SK-N-SH treated with all-trans-retinoic acid at 6 μM for 48 hours (cell line): ENCODE data around the gene FEV.

Experiments
- ATAC-seq: fragments of 200-7000 bp; cut with Tn5 transposase; 3 replicates; pipeline ENCODE4 v1.9.1; 2020; ENCODE audit warnings: mild to moderate bottlenecking, moderate library complexity
- ARNTL ChIP-seq: fragments of 450-650 bp; formaldehyde crosslinking; IDR thresholded peaks from 2 replicates; pipeline ENCODE4 v1.5.0; 2020; ENCODE audit warnings: low read depth, mild to moderate bottlenecking, moderate library complexity, borderline replicate concordance
- BACH2 ChIP-seq: fragments of 250-450 bp; sonication (Bioruptor Pico); IDR thresholded peaks from 2 replicates; pipeline ENCODE4 v1.9.0; 2021; ENCODE audit warnings: mild to moderate bottlenecking, borderline replicate concordance
- CREB5 ChIP-seq: fragments of 250-450 bp; sonication (Bioruptor Pico); IDR thresholded peaks from 2 replicates; pipeline ENCODE4 v1.5.1; 2020; ENCODE audit warnings: low read depth, mild to moderate bottlenecking, moderate library complexity
- CSDC2 ChIP-seq: fragments of 250-450 bp; sonication (Bioruptor Pico); IDR thresholded peaks from 2 replicates; pipeline ENCODE4 v1.5.0; 2020; ENCODE audit warnings: mild to moderate bottlenecking, moderate library complexity
- CSRNP3 ChIP-seq: fragments of 250-450 bp; sonication (Bioruptor Pico); IDR thresholded peaks from 2 replicates; pipeline ENCODE4 v1.5.1; 2021; ENCODE audit warnings: mild to moderate bottlenecking, moderate library complexity
- ESRRG ChIP-seq: fragments of 250-450 bp; sonication (Bioruptor Pico); IDR thresholded peaks from 2 replicates; pipeline ENCODE4 v1.6.1; 2021; ENCODE audit warnings: mild to moderate bottlenecking
- GLIS3 ChIP-seq: fragments of 250-450 bp; sonication (Bioruptor Pico); IDR thresholded peaks from 2 replicates; pipeline ENCODE4 v1.5.0; 2020; ENCODE audit warnings: mild to moderate bottlenecking, moderate library complexity
- ISL1 ChIP-seq: fragments of 250-450 bp; sonication (Bioruptor Pico); IDR thresholded peaks from 2 replicates; pipeline ENCODE4 v2.1.2; 2022; ENCODE audit warnings: mild to moderate bottlenecking, moderate library complexity
- OSR1 ChIP-seq: fragments of 250-450 bp; sonication (Bioruptor Pico); IDR thresholded peaks from 2 replicates; pipeline ENCODE4 v1.8.0; 2022; ENCODE audit warnings: moderate library complexity, mild to moderate bottlenecking, inconsistent platforms
- PATZ1 ChIP-seq: fragments of 250-450 bp; sonication (Bioruptor Pico); IDR thresholded peaks from 2 replicates; pipeline ENCODE4 v1.8.0; 2020; ENCODE audit warnings: mild to moderate bottlenecking, moderate library complexity, borderline replicate concordance
- POU6F1 ChIP-seq: fragments of 250-450 bp; sonication (Bioruptor Pico); IDR thresholded peaks from 2 replicates; pipeline ENCODE4 v1.8.0; 2021; ENCODE audit warnings: low read depth, mild to moderate bottlenecking, moderate library complexity, borderline replicate concordance
- PPARA ChIP-seq: fragments of 250-450 bp; sonication (Bioruptor Pico); IDR thresholded peaks from 2 replicates; pipeline ENCODE4 v1.5.0; 2020; ENCODE audit warnings: mild to moderate bottlenecking, borderline replicate concordance
- RARB ChIP-seq: fragments of 250-450 bp; sonication (Bioruptor Pico); IDR thresholded peaks from 2 replicates; pipeline ENCODE4 v1.8.0; 2021; ENCODE audit warnings: mild to moderate bottlenecking, moderate library complexity
- SNAI2 ChIP-seq: fragments of 250-450 bp; sonication (Bioruptor Pico); IDR thresholded peaks from 2 replicates; pipeline ENCODE4 v1.5.0; 2020; ENCODE audit warnings: mild to moderate bottlenecking, moderate library complexity
- TCF4 ChIP-seq: fragments of 250-450 bp; sonication (Bioruptor Pico); IDR thresholded peaks from 2 replicates; pipeline ENCODE4 v1.8.0; 2021; ENCODE audit warnings: mild to moderate bottlenecking, moderate library complexity, borderline replicate concordance
- TOX ChIP-seq: fragments of 250-450 bp; sonication (Bioruptor Pico); IDR thresholded peaks from 2 replicates; pipeline ENCODE4 v1.8.0; 2021; ENCODE audit warnings: mild to moderate bottlenecking, moderate library complexity, borderline replicate concordance
- TSHZ2 ChIP-seq: fragments of 250-450 bp; sonication (Bioruptor Pico); IDR thresholded peaks from 2 replicates; pipeline ENCODE4 v1.5.0; 2020; ENCODE audit warnings: mild to moderate bottlenecking, moderate library complexity
- ZC3H10 ChIP-seq: fragments of 250-450 bp; sonication (Bioruptor Pico); IDR thresholded peaks from 2 replicates; pipeline ENCODE4 v1.5.1; 2021; ENCODE audit warnings: mild to moderate bottlenecking, moderate library complexity
- ZFP3 ChIP-seq: fragments of 250-450 bp; sonication (Bioruptor Pico); IDR thresholded peaks from 2 replicates; pipeline ENCODE4 v1.5.0; 2020; ENCODE audit warnings: mild to moderate bottlenecking, moderate library complexity
- ZFP30 ChIP-seq: fragments of 450-650 bp; formaldehyde crosslinking; IDR thresholded peaks from 2 replicates; pipeline ENCODE4 v1.5.0; 2022; ENCODE audit warnings: mild to moderate bottlenecking, moderate library complexity
- ZNF565 ChIP-seq: fragments of 450-650 bp; formaldehyde crosslinking; conservative IDR thresholded peaks from 2 replicates; pipeline ENCODE4 v1.5.0; 2020; ENCODE audit warnings: low read depth, mild to moderate bottlenecking, moderate library complexity
- ZNF70 ChIP-seq: fragments of 450-650 bp; formaldehyde crosslinking; IDR thresholded peaks from 2 replicates; pipeline ENCODE4 v1.5.0; 2020; ENCODE audit warnings: mild to moderate bottlenecking, moderate library complexity
- ZNF8 ChIP-seq: fragments of 450-650 bp; formaldehyde crosslinking; IDR thresholded peaks from 2 replicates; pipeline ENCODE4 v1.5.0; 2020; ENCODE audit warnings: mild to moderate bottlenecking, moderate library complexity

FEV gene

GRCh38 chr2:218983934-218984238 is 1.1 kb downstream of the FEV start:
- no peak for ATAC-seq
- TF ChIP-seq ESRRG (CRISPR knock-in tag) (no peak), TCF4 (no peak), BACH2 (CRISPR knock-in tag) (no peak), ZNF70 (CRISPR knock-in tag) (no peak), GLIS3 (CRISPR knock-in tag) (no peak), ZFP3 (CRISPR knock-in tag) (no peak), SNAI2 (CRISPR knock-in tag) (no peak), ISL1 (no peak), OSR1 (no peak), POU6F1 (CRISPR knock-in tag) (no peak), TOX (no peak), CSRNP3 (CRISPR knock-in tag) (no peak), ZNF8 (no peak), ZFP30 (CRISPR knock-in tag) (no peak), TSHZ2 (no peak), RARB (no peak), PPARA (CRISPR knock-in tag) (no peak), CSDC2 (CRISPR knock-in tag) (no peak)

- no peak for TF ChIP-seq RARB
- TF ChIP-seq ESRRG (CRISPR knock-in tag): no peak
- no peak for TF ChIP-seq GLIS3 (CRISPR knock-in tag)
- no peak for TF ChIP-seq PPARA (CRISPR knock-in tag)
- no peak for TF ChIP-seq ZC3H10 (CRISPR knock-in tag)
- TF ChIP-seq ZNF70 (CRISPR knock-in tag): no peak
- TF ChIP-seq SNAI2 (CRISPR knock-in tag): no peak
- TF ChIP-seq ISL1: no peak
- no peak for TF ChIP-seq OSR1
- no peak for TF ChIP-seq ZNF565 (CRISPR knock-in tag)
- TF ChIP-seq ZFP3 (CRISPR knock-in tag): no peak
- no peak for TF ChIP-seq CSRNP3 (CRISPR knock-in tag)
- TF ChIP-seq TCF4: no peak
- no peak for TF ChIP-seq CSDC2 (CRISPR knock-in tag)
- no peak for TF ChIP-seq TOX
- TF ChIP-seq ARNTL: no peak
- ATAC-seq: no peak
These were observed 1.6 kb downstream of the FEV start for GRCh38 chr2:218983263-218983933.

- no peak for TF ChIP-seq RARB
- TF ChIP-seq TSHZ2: no peak
- TF ChIP-seq ARNTL: no peak
- TF ChIP-seq OSR1: no peak
- no peak for TF ChIP-seq PATZ1 (CRISPR knock-in tag)
- no peak for TF ChIP-seq GLIS3 (CRISPR knock-in tag)
- no peak for TF ChIP-seq TOX
- TF ChIP-seq ZC3H10 (CRISPR knock-in tag): no peak
- no peak for TF ChIP-seq CREB5 (CRISPR knock-in tag)
- TF ChIP-seq ZFP3 (CRISPR knock-in tag): no peak
- no peak for TF ChIP-seq CSDC2 (CRISPR knock-in tag)
- TF ChIP-seq PPARA (CRISPR knock-in tag): no peak
- TF ChIP-seq SNAI2 (CRISPR knock-in tag): no peak
- no peak for TF ChIP-seq ESRRG (CRISPR knock-in tag)
- ATAC-seq: no peak
These were observed 2.3 kb downstream of the FEV start for GRCh38 chr2:218982586-218983262.
